C4-2B (cell line): ENCODE measurements around the gene ZNF277.
"Not testable (repeated sequence)": the region's sequence is repeated elsewhere in the genome, so short reads cannot be mapped to it uniquely, and the experiment has no call there.

Experiments used
- ZFX ChIP-seq: fragments of 450-650 bp; IDR thresholded peaks from 2 replicates; pipeline ENCODE4 v1.6.1; 2017
- TF ChIP-seq, protein P1 (sequence below): fragments of 450-650 bp; conservative IDR thresholded peaks from 2 replicates; pipeline ENCODE4 v1.5.1; 2017; ENCODE audit warnings: mild to moderate bottlenecking

GRCh38 chr7:112391841-112392286 is 185.4 kb downstream of the ZNF277 start:
- TF ChIP-seq, protein P1, sequence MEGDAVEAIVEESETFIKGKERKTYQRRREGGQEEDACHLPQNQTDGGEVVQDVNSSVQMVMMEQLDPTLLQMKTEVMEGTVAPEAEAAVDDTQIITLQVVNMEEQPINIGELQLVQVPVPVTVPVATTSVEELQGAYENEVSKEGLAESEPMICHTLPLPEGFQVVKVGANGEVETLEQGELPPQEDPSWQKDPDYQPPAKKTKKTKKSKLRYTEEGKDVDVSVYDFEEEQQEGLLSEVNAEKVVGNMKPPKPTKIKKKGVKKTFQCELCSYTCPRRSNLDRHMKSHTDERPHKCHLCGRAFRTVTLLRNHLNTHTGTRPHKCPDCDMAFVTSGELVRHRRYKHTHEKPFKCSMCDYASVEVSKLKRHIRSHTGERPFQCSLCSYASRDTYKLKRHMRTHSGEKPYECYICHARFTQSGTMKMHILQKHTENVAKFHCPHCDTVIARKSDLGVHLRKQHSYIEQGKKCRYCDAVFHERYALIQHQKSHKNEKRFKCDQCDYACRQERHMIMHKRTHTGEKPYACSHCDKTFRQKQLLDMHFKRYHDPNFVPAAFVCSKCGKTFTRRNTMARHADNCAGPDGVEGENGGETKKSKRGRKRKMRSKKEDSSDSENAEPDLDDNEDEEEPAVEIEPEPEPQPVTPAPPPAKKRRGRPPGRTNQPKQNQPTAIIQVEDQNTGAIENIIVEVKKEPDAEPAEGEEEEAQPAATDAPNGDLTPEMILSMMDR, result not testable (repeated sequence)
- not testable (repeated sequence) for TF ChIP-seq ZFX
